ENCODE results near the gene CHCHD6.

CHCHD6 gene

DNA sequence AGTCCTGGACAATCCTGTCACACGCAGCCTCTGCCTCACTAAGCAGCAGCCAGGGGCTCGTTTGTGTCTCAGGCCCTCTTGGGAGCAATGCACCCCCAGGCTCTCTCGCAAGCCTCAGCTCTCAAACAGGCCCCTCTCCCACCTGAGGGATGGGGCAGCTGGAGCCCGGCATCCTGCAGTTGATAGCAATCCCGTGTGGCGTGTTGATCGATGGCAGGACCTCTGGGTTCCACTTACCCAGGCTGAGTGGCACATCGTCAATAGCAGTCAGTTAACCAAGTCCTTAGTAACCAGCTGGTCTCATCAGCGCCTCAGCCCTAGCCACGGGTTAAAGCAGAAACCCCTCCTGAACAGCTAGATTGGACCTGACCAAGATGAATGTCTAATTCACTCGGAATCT lies 242.4 kb downstream of the CHCHD6 start:
- no peak overlapping the region for H3K27ac ChIP-seq (ENCODE audit: low read depth, low read length)
- no peaks in the 10 kb centered on the region for H3K27me3 ChIP-seq (ENCODE audit: low read length)
- H3K4me2 ChIP-seq (ENCODE audit: low read depth, low read length, poor library complexity, severe bottlenecking): no peak overlapping the region
- no peaks in the 10 kb centered on the region for H3K79me2 ChIP-seq (ENCODE audit: insufficient read depth, low read length)
- H3K9me2 ChIP-seq (replicated peaks; ENCODE audit: insufficient read depth, low read length): no peaks in the 10 kb centered on the region
- H2AFZ ChIP-seq (ENCODE audit: low read depth, low read length, severe bottlenecking): no peak overlapping the region
- no peaks in the 10 kb centered on the region for H4K20me1 ChIP-seq (ENCODE audit: low read depth, low read length)
- no peaks in the 10 kb centered on the region for H3K36me3 ChIP-seq (ENCODE audit: low read length)
- H3F3A ChIP-seq (ENCODE audit: insufficient read depth): no peaks in the 10 kb centered on the region
- TF ChIP-seq EZH2phosphoT487 (conservative IDR thresholded peaks at IDR 0.05; ENCODE audit: low read length): no peak
- TF ChIP-seq, protein P1, sequence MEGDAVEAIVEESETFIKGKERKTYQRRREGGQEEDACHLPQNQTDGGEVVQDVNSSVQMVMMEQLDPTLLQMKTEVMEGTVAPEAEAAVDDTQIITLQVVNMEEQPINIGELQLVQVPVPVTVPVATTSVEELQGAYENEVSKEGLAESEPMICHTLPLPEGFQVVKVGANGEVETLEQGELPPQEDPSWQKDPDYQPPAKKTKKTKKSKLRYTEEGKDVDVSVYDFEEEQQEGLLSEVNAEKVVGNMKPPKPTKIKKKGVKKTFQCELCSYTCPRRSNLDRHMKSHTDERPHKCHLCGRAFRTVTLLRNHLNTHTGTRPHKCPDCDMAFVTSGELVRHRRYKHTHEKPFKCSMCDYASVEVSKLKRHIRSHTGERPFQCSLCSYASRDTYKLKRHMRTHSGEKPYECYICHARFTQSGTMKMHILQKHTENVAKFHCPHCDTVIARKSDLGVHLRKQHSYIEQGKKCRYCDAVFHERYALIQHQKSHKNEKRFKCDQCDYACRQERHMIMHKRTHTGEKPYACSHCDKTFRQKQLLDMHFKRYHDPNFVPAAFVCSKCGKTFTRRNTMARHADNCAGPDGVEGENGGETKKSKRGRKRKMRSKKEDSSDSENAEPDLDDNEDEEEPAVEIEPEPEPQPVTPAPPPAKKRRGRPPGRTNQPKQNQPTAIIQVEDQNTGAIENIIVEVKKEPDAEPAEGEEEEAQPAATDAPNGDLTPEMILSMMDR (IDR thresholded peaks at IDR 0.05; ENCODE audit: insufficient read depth, low read length, poor library complexity, severe bottlenecking): no peak
- no peak overlapping the region for H3K4me3 ChIP-seq (ENCODE audit: insufficient read depth, low read length, poor library complexity, severe bottlenecking)
- no peaks in the 10 kb centered on the region for H3K9me3 ChIP-seq (ENCODE audit: insufficient read depth, low read length)
- H3K9ac ChIP-seq (ENCODE audit: low read length): no peak overlapping the region

DNA sequence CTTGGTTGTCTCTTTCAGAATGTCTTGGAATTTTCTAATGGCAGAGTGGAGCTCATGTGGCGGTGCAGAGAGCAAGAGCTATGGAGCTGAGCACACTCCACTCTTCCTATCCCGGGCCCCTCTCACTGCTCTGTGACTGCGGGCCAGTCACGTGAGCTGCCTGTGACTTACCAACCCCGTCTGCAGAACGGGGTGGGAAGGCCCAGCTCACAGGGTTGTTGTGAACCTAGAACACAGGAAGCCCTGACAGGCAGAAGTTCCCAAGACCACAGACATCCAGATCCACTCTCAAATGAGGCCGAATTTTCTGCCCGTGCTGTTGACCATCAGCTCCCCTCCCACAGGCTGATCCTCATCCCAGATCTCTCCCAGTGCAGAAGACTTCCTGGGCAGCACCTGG lies 243.4 kb downstream of the CHCHD6 start:
- Histone ChIP-seq H3K9me3 (ENCODE audit: insufficient read depth, low read length) (no peaks in the 10 kb centered on the region), H3K36me3 (ENCODE audit: low read length) (no peaks in the 10 kb centered on the region), H3K4me2 (ENCODE audit: low read depth, low read length, poor library complexity, severe bottlenecking) (no peak overlapping the region), H4K20me1 (ENCODE audit: low read depth, low read length) (no peaks in the 10 kb centered on the region), H3K27me3 (ENCODE audit: low read length) (no peaks in the 10 kb centered on the region), H2AFZ (ENCODE audit: low read depth, low read length, severe bottlenecking) (no peak overlapping the region), H3K9me2 (replicated peaks; ENCODE audit: insufficient read depth, low read length) (no peaks in the 10 kb centered on the region), H3K4me3 (ENCODE audit: insufficient read depth, low read length, poor library complexity, severe bottlenecking) (no peak overlapping the region), H3F3A (ENCODE audit: insufficient read depth) (no peaks in the 10 kb centered on the region), H3K9ac (ENCODE audit: low read length) (no peak overlapping the region), H3K79me2 (ENCODE audit: insufficient read depth, low read length) (no peaks in the 10 kb centered on the region), H3K27ac (ENCODE audit: low read depth, low read length) (no peak overlapping the region)
- TF ChIP-seq, protein P1 (IDR thresholded peaks at IDR 0.05; ENCODE audit: insufficient read depth, low read length, poor library complexity, severe bottlenecking): no peak
- TF ChIP-seq EZH2phosphoT487 (conservative IDR thresholded peaks at IDR 0.05; ENCODE audit: low read length): no peak

DNA sequence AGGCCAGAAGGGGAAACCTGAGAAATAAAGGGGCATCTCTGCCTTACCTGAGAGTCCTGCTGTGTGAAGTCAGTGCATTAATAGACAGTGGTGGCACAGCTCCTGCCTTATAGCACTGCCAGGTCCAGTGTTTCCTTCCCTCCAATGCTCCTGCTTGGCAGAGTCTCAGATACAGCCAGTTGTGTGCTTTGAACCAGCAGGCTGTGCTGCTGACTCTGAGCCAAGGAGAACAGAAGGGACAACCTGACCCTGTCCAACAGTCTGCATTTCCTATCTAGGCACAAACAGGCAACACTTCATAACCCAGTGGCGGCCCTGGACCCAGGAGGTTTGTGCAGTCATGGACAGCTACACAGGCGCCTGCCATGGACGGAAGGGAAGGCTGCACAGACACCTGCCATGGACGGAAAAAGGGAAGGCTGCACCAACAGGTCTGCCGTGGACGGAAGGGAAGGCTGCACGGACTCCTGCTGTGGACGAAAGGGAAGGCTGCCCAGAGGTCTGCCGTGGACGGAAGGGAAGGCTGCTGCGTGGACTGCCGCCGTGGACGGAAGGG lies 245.0 kb downstream of the CHCHD6 start:
- Histone ChIP-seq H3K9me3 (ENCODE audit: insufficient read depth, low read length) (no peaks in the 10 kb centered on the region), H4K20me1 (ENCODE audit: low read depth, low read length) (no peaks in the 10 kb centered on the region), H3K4me3 (ENCODE audit: insufficient read depth, low read length, poor library complexity, severe bottlenecking) (no peak overlapping the region), H3F3A (ENCODE audit: insufficient read depth) (no peaks in the 10 kb centered on the region), H3K79me2 (ENCODE audit: insufficient read depth, low read length) (no peaks in the 10 kb centered on the region), H3K27me3 (ENCODE audit: low read length) (no peaks in the 10 kb centered on the region), H3K36me3 (ENCODE audit: low read length) (no peaks in the 10 kb centered on the region), H3K4me2 (ENCODE audit: low read depth, low read length, poor library complexity, severe bottlenecking) (no peak overlapping the region), H3K9ac (ENCODE audit: low read length) (no peak overlapping the region), H3K27ac (ENCODE audit: low read depth, low read length) (no peak overlapping the region), H2AFZ (ENCODE audit: low read depth, low read length, severe bottlenecking) (no peak overlapping the region), H3K9me2 (replicated peaks; ENCODE audit: insufficient read depth, low read length) (no peaks in the 10 kb centered on the region)
- TF ChIP-seq, protein P1 (IDR thresholded peaks at IDR 0.05; ENCODE audit: insufficient read depth, low read length, poor library complexity, severe bottlenecking): no peak
- TF ChIP-seq EZH2phosphoT487 (conservative IDR thresholded peaks at IDR 0.05; ENCODE audit: low read length): no peak
